HEK293T (cell line): ENCODE measurements around the gene ASB16.

Experiments
- CTCF ChIA-PET: fragments of 350-600 bp; formaldehyde crosslinking; extraction: SDS; loops from one replicate; lab custom pipeline; 2021; ENCODE audit warnings: antibody characterized with exemption, inconsistent platforms; lab: Yijun Ruan, JAX
- POLR2A ChIA-PET: fragments of 350-600 bp; formaldehyde crosslinking; extraction: SDS; loops from one replicate; lab custom pipeline; 2020; ENCODE audit warnings: antibody characterized with exemption, inconsistent platforms; lab: Yijun Ruan, JAX
- DNase-seq: peaks from one replicate; pipeline ENCODE4 v3.0.0; 2012; ENCODE audit warnings: mixed read lengths; ENCODE audit errors: extremely low spot score
- ARNT ChIP-seq: fragments of 450-650 bp; IDR thresholded peaks from 2 replicates; pipeline ENCODE4 v1.6.1; 2017; ENCODE audit warnings: mild to moderate bottlenecking
- BHLHE40 ChIP-seq: fragments of 450-650 bp; IDR thresholded peaks from 2 replicates; pipeline ENCODE4 v1.6.1; 2016; ENCODE audit warnings: mild to moderate bottlenecking, moderate library complexity, borderline replicate concordance
- CTBP1 ChIP-seq: fragments of 450-650 bp; IDR thresholded peaks from 2 replicates; pipeline ENCODE4 v1.6.1; 2016; ENCODE audit warnings: borderline replicate concordance
- ELF4 ChIP-seq: fragments of 450-650 bp; IDR thresholded peaks from 2 replicates; pipeline ENCODE4 v1.6.1; 2017; ENCODE audit warnings: antibody characterized with exemption
- FOXA1 ChIP-seq: fragments of 450-650 bp; IDR thresholded peaks from 2 replicates; pipeline ENCODE4 v1.6.1; 2016; ENCODE audit warnings: mild to moderate bottlenecking
- FOXK2 ChIP-seq: fragments of 450-650 bp; IDR thresholded peaks from 2 replicates; pipeline ENCODE4 v1.6.1; 2016; ENCODE audit warnings: mild to moderate bottlenecking
- FOXM1 ChIP-seq: fragments of 450-650 bp; IDR thresholded peaks from 2 replicates; pipeline ENCODE4 v1.6.1; 2017; ENCODE audit warnings: mild to moderate bottlenecking, borderline replicate concordance
- HDGF ChIP-seq: fragments of 450-650 bp; IDR thresholded peaks from 2 replicates; pipeline ENCODE4 v1.6.1; 2017; ENCODE audit warnings: antibody characterized with exemption, borderline replicate concordance
- L3MBTL2 ChIP-seq: fragments of 450-650 bp; conservative IDR thresholded peaks from 2 replicates; pipeline ENCODE4 v1.6.1; 2016; ENCODE audit warnings: mild to moderate bottlenecking
- LEF1 ChIP-seq: fragments of 450-650 bp; IDR thresholded peaks from 2 replicates; pipeline ENCODE4 v1.6.1; 2017; ENCODE audit warnings: mild to moderate bottlenecking, borderline replicate concordance
- NFRKB ChIP-seq: fragments of 450-650 bp; IDR thresholded peaks from 2 replicates; pipeline ENCODE4 v1.6.1; 2016; ENCODE audit warnings: mild to moderate bottlenecking, moderate library complexity
- PKNOX1 ChIP-seq: fragments of 450-650 bp; IDR thresholded peaks from 2 replicates; pipeline ENCODE4 v1.6.1; 2016
- SP1 ChIP-seq: fragments of 450-650 bp; IDR thresholded peaks from 2 replicates; pipeline ENCODE4 v1.6.1; 2017
- SUZ12 ChIP-seq: fragments of 450-650 bp; IDR thresholded peaks from 2 replicates; pipeline ENCODE4 v1.6.1; 2016; ENCODE audit warnings: mild to moderate bottlenecking
- TARDBP ChIP-seq: fragments of 450-650 bp; IDR thresholded peaks from 2 replicates; pipeline ENCODE4 v1.6.1; 2016
- ZNF384 ChIP-seq: fragments of 450-650 bp; IDR thresholded peaks from 2 replicates; pipeline ENCODE4 v1.6.1; 2016

The ASB16 gene

DNA sequence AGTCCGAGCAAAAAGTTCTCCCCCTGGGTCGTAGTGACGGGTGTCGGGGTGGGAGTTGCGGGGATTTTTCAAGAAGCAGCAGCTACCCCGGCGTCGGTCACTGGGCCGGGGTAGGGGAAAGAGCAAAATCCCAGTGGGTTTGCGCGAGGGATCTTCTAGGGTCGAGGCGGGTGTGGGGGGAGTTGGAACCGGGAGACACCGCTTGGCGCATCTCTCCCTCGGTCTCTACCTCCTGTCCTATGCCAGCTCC, 51.3 kb downstream of the ASB16 start:
- no peak for DNase-seq
- POLR2A ChIA-PET = interaction anchor here (0.9 to 5.1 kb wide), 12 partner anchors 8 to 487 kb away, joined by 3 to 27 read pairs (median 5); partner anchors contain the start of genes ATXN7L3, DBF4B, GRN and RUNDC3A
- TF ChIP-seq PKNOX1 (no peak), FOXA1 (no peak), BHLHE40 (no peak), HDGF (no peak), ZNF384 (no peak), NFRKB (no peak), L3MBTL2 (no peak), FOXM1 (no peak), ARNT (no peak), TARDBP (no peak), LEF1 (no peak), FOXK2 (no peak), CTBP1 (no peak), SP1 (no peak), SUZ12 (no peak), ELF4 (no peak)
- CTCF ChIA-PET = interaction anchor here (1.0 to 1.5 kb wide), 3 partner anchors 11 to 109 kb away, joined by 3 to 5 read pairs (median 5); no protein-coding TSS in a partner anchor

- no peak for TF ChIP-seq HDGF
- TF ChIP-seq ZNF384 = peak; percentile 90
- DNase-seq = no peak
- ChIA-PET CTCF (interaction anchor here (0.7 to 1.5 kb wide), 4 partner anchors 11 to 1768 kb away, joined by 3 to 5 read pairs (median 4); no protein-coding TSS in a partner anchor), POLR2A (interaction anchor here (0.9 to 5.1 kb wide), 10 partner anchors 11 to 486 kb away, joined by 3 to 27 read pairs (median 5); partner anchors contain the start of genes ATXN7L3, DBF4B, GRN and SLC25A39)
Observed at GRCh38 chr17:44222112-44222869, 51.8 kb downstream of the ASB16 start.

DNA sequence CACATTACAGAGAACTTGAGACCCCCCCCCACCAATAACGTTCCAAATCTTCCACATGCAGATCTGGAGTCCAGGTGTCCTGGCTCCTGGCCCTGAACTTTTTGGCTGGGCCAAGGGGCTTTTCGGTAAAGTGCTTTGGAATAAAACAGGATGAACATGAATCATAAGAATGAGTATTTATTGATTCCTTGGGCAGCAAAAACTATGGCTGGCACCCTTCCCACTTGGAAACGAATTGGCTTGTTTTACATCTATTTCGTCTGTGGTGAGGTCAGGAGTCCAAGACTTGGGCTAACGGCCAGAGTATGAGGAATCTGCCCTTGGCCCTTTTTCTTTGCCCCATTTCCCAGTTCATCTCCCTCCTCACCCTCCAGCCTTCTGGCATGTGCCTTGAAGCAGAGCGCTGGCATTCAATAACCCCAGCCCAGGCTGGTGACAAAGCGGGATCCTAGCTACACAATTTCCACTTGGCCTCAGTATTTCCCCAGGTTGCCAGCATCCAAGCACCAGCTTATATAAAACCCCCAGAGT, 53.1 kb downstream of the ASB16 start:
- no peak for TF ChIP-seq ELF4
- TF ChIP-seq PKNOX1 = no peak
- TF ChIP-seq NFRKB = no peak
- TF ChIP-seq FOXA1 = no peak
- TF ChIP-seq HDGF = no peak
- DNase-seq = no peak
- ChIA-PET POLR2A (interaction anchor here (0.7 to 0.9 kb wide), 2 partner anchors 88 to 168 kb away, joined by 3 read pairs; no protein-coding TSS in a partner anchor), CTCF (no interaction called here)
